GM18868 (cell line): ENCODE results near the gene TCF7L1.
"Not testable (repeated sequence)": the region's sequence is repeated elsewhere in the genome, so short reads cannot be mapped to it uniquely, and the experiment has no call there.

Source experiments
- ATAC-seq: cut with Tn5 transposase; IDR thresholded peaks from one replicate; pipeline ENCODE4 v1.9.1; 2021; ENCODE audit warnings: mild to moderate bottlenecking, moderate library complexity; ENCODE audit not compliant: unreplicated experiment

TCF7L1 gene

GRCh38 chr2:85130407-85130806, 2.8 kb upstream of the TCF7L1 start:
- ATAC-seq = no peak

GRCh38 chr2:85131116-85131515, 2.1 kb upstream of the TCF7L1 start:
- no peak for ATAC-seq

DNA sequence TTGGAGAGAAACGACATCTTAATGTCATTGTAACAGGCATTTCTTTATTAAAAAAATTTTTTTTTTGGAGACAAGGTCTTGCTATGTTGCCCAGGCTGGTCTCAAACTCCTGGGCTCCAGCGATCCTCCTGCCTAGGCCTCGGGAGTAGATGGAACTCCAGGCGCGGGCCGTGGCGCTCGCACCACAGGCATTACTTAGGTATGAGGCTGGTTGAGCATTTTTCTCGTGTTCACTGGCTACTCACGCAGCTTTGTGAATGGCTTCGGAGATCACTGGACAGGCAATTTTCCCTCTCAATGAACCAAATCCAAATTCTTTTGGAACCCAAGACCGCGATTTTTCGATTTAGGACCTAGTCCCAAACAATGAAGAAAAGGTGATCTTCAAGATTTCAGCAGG, 795 bp upstream of the TCF7L1 start:
- ATAC-seq = no peak

- ATAC-seq = peak; percentile 22
Observed at GRCh38 chr2:85133751-85134254, 611 bp downstream of the TCF7L1 start.

DNA sequence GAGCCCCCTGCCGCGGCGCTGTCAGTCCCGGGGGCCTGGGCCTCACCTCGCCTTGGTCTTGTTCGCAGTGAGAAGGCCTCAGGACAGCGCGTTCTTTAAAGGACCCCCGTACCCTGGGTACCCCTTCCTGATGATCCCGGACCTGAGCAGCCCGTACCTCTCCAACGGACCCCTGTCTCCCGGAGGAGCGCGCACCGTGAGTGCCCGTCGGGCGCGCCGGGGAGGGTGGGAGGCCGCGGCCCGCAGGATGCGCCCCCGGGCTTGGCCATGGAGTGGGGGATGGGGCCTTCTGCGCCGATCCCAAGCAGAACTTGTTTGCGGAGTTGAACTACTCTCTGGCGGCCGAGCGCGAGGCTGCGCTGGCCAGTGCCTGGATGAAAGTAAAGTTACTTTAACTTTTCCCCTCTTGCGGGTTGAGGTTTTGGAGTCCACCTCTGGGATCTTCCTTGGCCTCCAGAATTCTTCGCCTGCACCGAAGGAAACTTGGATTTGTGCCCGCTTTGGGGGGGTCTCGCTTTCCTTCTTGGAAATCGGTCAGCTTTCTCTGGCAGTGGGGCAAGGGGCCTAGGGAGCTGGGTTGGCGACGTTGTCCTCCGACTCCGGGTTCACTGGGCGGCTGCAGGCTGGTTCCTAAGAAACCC, 1.2 kb downstream of the TCF7L1 start:
- no peak for ATAC-seq

DNA sequence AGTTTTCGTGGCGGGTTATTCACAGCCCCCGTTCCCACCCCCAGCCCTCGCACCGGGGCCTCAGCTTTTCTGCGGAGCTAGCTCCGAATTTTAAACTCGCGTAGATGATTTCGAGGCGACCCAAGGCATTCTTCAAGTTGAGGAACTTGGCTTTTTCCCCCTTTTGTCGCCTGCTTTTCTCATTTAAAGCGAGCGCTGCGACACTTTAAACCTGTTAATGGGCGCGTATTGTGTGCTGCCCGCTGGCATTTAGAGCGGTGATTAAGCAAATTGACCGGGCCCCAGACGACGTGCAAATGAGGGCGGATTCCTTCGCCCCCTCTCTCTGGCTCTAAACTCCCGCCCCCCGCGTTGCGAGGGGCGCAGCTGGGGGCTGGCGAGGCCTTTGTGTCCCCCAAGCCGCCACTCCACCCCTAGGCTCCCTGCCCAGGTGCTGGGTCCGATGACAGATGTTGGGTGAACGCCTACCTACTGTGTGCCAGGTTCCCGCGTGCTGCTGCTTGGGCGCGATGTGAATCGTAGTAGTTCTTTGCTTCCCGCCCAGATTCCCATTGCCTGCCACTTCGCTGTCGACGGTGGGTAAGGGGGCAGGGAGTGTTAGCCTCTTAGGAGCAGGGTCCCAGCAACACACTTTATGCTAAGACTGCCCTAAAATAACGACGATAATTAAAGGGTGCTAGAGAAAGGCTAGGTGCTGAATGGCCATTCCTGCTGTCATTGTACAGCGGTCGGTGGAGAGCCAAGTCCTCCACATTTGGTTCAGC, 1.9 kb downstream of the TCF7L1 start:
- no peak for ATAC-seq

GRCh38 chr2:85135660-85135914, 2.4 kb downstream of the TCF7L1 start:
- no peak for ATAC-seq

DNA sequence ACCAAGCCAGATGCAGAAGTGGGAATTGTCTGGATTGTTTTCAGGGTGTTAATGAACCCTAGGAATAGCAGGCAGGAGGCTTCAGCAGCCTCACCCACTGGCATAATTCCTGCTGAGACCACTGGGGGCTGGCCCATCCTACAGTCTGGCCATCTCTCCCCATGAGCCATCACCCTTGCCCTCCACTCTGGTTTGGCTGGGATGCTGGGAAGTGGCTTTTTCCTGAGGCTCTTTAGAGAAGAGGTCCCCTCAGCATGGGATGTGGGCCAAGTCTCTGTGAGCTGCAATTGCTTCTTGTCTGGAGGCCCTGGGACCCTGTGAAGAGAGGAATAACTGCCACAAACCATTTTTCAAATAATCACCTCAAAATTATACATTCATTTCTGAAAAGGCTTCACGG, 4.0 kb downstream of the TCF7L1 start:
- ATAC-seq = no peak

- no peak for ATAC-seq
Observed at GRCh38 chr2:85143463-85144082, 10.4 kb downstream of the TCF7L1 start.

DNA sequence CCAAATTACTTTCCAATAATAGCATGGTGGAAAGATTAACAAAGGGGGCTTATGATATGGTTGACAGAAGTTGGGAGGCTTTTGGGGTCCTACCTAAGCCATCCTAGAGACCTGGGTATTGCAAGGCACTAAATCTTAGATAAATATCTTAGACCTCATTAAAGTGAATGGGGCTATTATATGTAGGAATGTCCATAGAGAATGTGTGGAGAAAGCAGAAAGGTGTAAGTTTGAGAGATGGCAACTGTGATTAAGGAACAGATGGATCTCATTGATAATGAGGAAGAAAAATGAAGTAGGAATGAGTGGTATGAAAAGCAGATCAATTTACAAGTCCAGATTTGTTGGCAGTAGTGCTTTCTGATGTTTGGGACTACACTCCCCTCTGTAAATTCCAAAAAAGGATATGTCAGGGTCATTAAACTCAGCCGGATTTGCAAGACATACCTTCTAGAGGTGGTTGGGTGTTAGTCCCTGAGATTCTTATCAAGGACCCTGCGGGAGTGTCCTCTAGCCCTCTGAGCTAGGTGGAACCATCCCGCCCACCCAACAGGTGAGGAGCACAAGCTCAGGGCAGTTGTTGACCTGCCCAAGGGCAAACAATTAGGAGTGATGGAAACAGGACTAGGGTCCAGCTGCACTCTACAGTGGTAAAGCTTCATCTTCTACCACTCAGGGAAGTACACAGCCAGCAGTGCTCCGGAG, 12.1 kb downstream of the TCF7L1 start:
- no peak for ATAC-seq

- ATAC-seq = no peak
Observed at GRCh38 chr2:85148190-85148589, 15.0 kb downstream of the TCF7L1 start.

DNA sequence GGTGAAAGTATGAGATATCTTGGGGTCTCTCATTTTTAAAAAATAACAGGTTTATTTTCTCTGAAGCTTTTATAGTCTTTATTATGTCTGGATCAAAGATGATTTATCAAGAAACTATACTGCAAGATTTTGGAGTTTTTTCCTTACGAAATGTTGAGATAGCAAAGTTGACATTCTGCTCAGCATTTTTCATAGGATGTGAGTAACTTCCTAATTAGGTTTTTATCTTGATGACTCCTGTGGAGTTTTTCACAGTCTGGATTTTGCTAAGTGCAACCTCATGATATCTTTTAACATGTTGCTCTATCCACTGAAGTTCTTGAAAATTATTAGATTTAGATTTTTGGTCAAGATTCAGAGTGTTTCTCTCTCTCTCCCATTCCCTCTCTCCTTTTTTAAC, 17.8 kb downstream of the TCF7L1 start:
- ATAC-seq = no peak

- ATAC-seq = no peak
Observed at GRCh38 chr2:85152895-85153294, 19.7 kb downstream of the TCF7L1 start.

DNA sequence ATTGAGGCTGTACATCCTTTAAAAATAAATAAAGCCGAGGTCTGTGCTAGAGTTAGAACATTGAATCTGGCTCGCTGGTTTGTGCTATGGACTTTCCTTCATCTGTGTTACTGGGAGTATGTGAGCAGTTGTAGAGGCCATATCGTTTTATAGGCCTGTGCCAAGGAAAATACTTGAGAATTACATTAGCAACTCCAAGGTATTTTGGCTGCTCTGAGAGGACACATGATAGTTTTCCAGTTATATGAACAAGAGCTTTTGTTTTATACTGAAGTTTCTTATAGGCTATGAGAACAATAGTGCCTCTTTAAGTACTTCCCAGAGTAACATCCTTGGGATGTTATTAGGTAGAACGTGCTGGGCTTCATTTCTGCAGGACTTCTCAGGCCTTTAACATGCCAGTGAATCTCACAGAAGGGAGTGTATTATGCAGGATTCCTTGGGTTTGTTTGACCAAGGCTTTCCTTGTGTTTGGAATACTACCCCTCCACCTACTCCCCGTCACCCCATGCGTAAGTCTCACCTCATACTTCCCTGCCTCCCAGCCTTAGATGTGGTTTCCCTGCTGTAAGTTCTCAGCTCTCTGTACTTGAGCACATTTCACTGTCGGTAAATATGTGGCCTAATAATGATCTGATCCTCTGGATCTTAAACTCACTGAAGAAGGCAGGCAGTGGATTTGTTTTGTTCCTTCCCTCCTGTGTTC, 21.0 kb downstream of the TCF7L1 start:
- no peak for ATAC-seq

- ATAC-seq = not testable (repeated sequence)
Observed at GRCh38 chr2:85155082-85155481, 21.9 kb downstream of the TCF7L1 start.

- no peak for ATAC-seq
Observed at GRCh38 chr2:85156153-85156552, 23.0 kb downstream of the TCF7L1 start.

GRCh38 chr2:85156619-85157018, 23.4 kb downstream of the TCF7L1 start:
- no peak for ATAC-seq

DNA sequence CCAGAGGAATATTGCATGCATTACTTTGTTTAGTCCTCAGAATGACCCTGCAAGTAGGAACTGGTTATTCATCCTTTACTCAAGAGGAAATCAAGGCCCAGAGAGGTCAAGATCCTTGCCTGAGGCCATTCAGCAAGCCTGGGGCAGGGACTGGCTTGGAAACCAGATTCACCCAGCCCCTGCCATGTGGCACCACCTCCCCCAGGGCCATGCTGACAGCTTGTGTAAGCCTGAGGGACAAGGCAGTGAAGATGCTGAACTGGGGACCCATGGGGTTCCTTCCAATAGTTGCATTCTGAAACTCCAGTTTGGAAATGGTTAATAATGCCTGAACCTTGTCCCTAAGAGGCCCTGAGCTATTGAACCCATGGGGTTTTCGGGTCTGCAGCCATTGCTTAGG, 24.2 kb downstream of the TCF7L1 start:
- ATAC-seq = no peak

DNA sequence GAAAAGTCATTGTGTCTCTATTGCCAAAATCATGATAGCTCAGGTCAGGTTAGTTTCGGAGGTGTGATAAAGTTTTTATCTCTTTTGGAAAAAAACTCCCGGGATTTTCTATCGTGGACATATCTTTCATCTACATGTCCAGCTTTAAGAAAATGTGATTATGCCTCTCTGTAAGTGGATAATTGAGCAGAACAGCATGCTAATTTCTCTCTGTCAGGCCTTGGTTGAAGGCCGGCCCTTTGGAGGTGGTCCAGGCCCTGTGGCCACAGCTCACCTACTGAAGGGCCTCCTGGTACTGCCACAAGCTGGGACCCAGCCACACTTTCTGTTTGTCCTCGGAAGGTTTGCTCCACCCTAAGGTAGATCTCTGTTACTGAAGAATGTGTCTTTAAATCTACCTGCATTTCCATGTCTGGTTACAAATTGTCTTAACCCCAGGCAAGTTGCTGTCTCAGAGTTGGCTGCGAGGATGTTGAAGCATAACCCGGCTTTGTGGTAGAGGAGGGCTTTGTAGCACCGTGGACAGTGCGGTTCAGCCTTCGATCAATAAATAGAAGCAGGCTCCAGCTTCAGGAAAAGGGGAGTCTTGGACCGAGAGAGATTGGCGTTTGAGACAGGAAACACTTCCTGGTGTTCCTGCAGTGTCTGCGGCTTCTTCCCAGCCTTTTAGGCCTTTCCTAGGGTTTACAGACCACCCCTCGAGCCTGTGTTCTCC, 25.5 kb downstream of the TCF7L1 start:
- ATAC-seq = no peak

GRCh38 chr2:85159589-85159988, 26.4 kb downstream of the TCF7L1 start:
- ATAC-seq = no peak
